ENCODE results near the gene ZNF385A.
A peak's percentile ranks its signal among the peaks of the same experiment; 100 is the strongest.
"Not testable (repeated sequence)": the region's sequence is repeated elsewhere in the genome, so short reads cannot be mapped to it uniquely, and the experiment has no call there.

The ZNF385A gene

GRCh38 chr12:54357506-54358190 is 26.9 kb downstream of the ZNF385A start:
- DNase-seq (ENCODE audit: low read depth, low spot score), result no peak

- no peak for DNase-seq (ENCODE audit: low read depth, low spot score)
Observed at GRCh38 chr12:54356951-54357356, 27.6 kb downstream of the ZNF385A start.

GRCh38 chr12:54356228-54356627 is 28.3 kb downstream of the ZNF385A start:
- no peak for DNase-seq (ENCODE audit: low read depth, low spot score)

- no peak for DNase-seq (ENCODE audit: low read depth, low spot score)
Observed at GRCh38 chr12:54355104-54355815, 29.3 kb downstream of the ZNF385A start.

- not testable (repeated sequence) for DNase-seq (ENCODE audit: low read depth, low spot score)
Observed at GRCh38 chr12:54354271-54354670, 30.3 kb downstream of the ZNF385A start.

GRCh38 chr12:54352891-54353874 is 31.4 kb downstream of the ZNF385A start:
- DNase-seq (ENCODE audit: low read depth, low spot score), result peak; percentile 45

GRCh38 chr12:54352022-54352531 is 32.5 kb downstream of the ZNF385A start:
- peak; percentile 96 for DNase-seq (ENCODE audit: low read depth, low spot score)

- DNase-seq (ENCODE audit: low read depth, low spot score), result no peak
Observed at GRCh38 chr12:54351341-54351740, 33.2 kb downstream of the ZNF385A start.

- DNase-seq (ENCODE audit: low read depth, low spot score), result peak; percentile 52
Observed at GRCh38 chr12:54350743-54351142, 33.8 kb downstream of the ZNF385A start.

GRCh38 chr12:54349679-54350078 is 34.9 kb downstream of the ZNF385A start:
- DNase-seq (ENCODE audit: low read depth, low spot score), result no peak

GRCh38 chr12:54349036-54349435 is 35.5 kb downstream of the ZNF385A start:
- DNase-seq (ENCODE audit: low read depth, low spot score), result no peak

GRCh38 chr12:54341378-54342300 is 42.9 kb downstream of the ZNF385A start:
- no peak for DNase-seq (ENCODE audit: low read depth, low spot score)

GRCh38 chr12:54340846-54341245 is 43.7 kb downstream of the ZNF385A start:
- DNase-seq (ENCODE audit: low read depth, low spot score), result no peak

- peak; percentile 77 for DNase-seq (ENCODE audit: low read depth, low spot score)
Observed at GRCh38 chr12:54338698-54339296, 45.7 kb downstream of the ZNF385A start.

- DNase-seq (ENCODE audit: low read depth, low spot score), result peak; percentile 44
Observed at GRCh38 chr12:54337854-54338650, 46.5 kb downstream of the ZNF385A start.

GRCh38 chr12:54337280-54337842 is 47.2 kb downstream of the ZNF385A start:
- DNase-seq (ENCODE audit: low read depth, low spot score), result peak; percentile 14

GRCh38 chr12:54333420-54334034 is 51.0 kb downstream of the ZNF385A start:
- DNase-seq (ENCODE audit: low read depth, low spot score), result no peak

- DNase-seq (ENCODE audit: low read depth, low spot score), result no peak
Observed at GRCh38 chr12:54331461-54331860, 53.1 kb downstream of the ZNF385A start.

- no peak for DNase-seq (ENCODE audit: low read depth, low spot score)
Observed at GRCh38 chr12:54330442-54330841, 54.1 kb downstream of the ZNF385A start.

All from astrocyte of the hippocampus (primary cell).